OCI-M2 (cell line): Measurements from ENCODE around the gene ANKRD6.
"Not testable (repeated sequence)": the region's sequence is repeated elsewhere in the genome, so short reads cannot be mapped to it uniquely, and the experiment has no call there.

Experiments
- DNase-seq: peaks from one replicate; lab custom pipeline; 2025; ENCODE audit not compliant: unreplicated experiment; lab: John Stamatoyannopoulos, UW

ANKRD6 gene

DNA sequence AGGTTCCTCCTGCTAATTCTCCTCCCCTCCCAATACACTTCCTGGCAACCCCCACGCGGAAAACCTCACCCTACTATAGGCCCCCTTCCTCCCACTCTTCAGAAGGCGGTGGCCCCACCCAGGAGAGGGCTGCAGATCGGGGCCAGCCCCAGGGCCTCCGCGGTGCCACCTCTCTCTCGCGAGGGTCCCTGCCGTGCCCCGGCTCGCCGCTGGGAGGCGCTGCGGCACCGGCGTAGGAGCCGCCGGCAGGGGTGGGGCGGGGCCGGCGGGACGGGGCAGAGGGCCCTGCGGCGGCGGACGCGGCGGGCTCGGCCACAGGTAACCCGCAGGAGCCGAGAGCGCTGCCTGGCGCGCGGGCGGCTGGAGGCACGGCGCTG is at the start of gene ANKRD6:
Gene ANKRD6, plus strand, starts transcription at position 278 of the 377 bp plus-strand sequence. CDS start 133,825 bp downstream, outside the sequence.
- DNase-seq = no peak

DNA sequence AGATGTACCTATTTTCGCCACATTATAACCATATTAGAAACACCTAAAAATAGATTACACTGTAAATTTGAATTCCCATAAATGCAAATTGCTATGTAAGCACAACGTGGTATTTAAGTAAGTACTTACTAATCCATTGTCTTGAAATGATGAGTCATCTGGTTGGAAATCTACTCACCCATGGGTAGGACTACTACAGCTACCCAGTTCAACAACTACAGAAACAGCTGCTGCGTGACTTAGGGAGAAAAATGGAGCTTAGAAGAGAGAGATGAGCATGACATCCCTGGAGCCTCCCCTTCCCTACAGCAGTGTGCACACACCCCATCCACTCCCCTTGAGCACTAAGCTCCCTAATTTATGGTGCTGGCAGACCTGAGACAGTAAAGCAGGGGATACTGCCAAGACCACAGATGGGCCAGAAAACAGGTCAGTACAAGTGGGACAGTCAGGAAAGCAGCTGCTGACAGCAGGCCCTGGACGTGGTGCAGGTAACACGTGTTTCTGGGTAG is 47.7 kb upstream of the ANKRD6 start:
- DNase-seq = no peak

DNA sequence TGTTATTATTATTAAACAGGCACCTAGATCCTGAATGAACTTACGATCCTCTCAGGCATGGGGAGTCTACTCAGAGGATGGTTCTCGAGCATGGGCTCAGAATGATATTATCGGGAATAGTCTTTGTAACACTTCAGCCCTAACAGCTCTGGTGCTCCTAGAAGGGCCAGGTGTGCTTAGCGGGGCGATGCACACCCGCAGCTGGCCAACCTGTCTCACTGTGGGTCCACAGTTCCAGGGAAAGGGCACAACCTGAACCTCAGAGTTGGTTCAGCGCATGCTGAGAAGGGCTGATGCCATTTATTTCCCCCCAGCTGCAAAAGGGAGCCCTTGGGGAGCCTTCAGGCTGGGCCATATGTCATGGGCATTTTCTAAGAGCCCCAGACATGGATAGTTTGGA is 47.1 kb upstream of the ANKRD6 start:
- DNase-seq = no peak

DNA sequence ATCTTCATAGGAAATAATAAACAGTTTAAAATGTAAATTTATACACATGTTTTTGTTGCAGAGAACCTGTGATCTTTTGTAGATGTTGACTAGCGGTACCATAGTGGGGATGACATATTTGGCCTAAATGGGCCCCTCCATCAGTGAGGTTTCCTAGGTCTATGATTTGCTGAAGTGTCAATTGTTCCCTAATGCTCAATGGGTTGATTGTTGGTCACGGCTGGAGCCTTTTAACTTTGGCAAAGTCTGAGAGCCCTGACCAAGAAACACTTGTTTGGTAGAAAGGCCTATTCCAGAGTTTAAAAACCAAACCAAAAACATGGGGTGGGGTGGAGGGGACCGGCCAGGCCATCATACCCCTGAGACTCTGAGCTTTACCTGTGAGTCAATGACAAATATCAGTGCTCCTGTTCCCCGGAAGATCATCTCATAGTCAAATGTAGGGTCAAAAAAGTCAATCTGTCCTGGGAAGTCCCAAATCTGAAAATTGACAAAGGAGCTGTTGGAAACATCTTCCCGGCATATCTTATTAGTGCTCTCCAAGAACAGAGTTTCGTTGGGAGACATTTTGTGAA is 45.9 kb upstream of the ANKRD6 start:
- DNase-seq = no peak

DNA sequence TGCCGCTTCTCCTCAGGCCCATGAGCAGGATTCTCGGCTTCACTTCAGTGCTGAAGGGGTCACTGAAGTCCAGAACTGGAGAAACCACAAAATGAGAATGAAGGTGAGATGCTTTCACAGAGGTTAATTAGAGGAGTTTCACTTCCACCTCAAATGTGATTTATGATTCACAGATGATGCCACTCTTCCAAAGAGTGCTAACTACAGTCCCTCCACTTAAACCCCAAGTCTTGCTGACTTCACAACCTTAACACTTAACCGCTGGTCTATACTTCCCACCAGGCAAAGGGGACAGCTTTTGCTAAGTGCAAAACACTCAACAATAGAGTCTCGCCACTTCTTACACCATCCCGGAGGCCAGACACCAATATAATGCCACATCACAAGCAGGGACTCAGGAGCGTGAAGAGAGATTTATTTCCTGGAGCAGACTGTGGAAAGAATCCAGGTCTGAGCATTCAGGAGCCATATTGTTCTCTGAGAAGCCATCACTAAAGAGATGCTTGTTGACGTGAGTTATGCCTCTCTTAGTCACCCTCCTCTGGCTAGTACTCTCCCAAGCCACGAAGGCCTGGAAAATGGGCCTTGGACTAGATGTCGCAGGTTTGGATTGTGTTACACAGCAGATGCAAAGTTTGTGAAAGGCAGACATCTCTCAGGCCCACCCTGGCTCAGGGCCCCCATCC is 45.3 kb upstream of the ANKRD6 start:
- no peak for DNase-seq

DNA sequence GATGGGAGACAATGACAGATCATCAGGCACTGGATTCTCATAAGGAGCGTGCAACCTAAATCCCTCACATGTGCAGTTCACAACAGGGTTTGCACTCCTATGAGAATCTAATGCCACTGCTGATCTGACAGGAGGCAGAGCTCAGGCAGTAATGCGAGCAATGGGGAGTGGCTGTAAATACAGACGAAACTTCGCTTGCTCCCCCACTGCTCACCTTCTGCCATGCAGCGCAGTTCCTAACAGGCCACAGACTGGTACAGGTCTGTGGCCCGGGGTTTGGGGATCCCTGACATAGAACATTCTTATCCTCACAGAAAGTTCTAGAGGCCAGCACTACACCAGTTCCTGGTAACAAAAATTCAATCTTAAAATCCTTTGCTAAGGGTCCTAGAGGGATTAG is 44.1 kb upstream of the ANKRD6 start:
- DNase-seq = no peak

DNA sequence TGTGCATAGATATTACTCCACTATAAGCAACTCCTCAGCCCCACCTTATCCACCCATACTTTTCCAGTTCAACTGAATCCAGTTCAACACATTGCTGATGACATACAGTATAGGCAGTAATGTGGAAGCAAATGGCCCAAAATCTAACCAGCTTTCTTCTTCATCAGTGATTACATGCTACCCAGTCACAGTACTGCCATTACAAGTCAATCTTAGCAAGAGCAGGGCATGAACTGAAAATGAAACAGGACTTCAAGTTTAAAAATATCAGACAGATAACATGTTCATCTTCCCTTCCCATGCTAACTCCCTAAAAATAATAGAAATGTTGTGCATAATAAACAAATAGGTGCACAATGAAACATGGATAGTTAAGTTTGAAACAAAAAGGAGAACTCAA is 40.1 kb upstream of the ANKRD6 start:
- no peak for DNase-seq

DNA sequence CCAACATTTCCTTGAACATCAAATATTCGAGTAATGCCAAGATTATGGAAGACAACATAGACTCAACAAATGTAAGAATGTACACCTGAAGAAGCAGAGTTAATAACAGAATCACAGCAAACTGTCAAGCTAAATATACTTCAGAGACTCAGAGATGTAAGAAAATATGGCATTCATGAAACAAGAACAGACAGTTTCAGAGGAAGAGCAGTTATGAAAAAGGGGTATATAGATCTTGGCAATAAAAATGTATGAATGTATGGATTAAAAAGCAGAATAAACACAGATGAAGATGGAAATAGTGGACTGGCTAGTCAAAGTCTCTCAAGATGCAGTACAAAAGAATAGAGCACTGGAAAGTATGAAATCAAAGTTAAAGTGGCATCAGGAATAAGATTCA is 39.3 kb upstream of the ANKRD6 start:
- no peak for DNase-seq

DNA sequence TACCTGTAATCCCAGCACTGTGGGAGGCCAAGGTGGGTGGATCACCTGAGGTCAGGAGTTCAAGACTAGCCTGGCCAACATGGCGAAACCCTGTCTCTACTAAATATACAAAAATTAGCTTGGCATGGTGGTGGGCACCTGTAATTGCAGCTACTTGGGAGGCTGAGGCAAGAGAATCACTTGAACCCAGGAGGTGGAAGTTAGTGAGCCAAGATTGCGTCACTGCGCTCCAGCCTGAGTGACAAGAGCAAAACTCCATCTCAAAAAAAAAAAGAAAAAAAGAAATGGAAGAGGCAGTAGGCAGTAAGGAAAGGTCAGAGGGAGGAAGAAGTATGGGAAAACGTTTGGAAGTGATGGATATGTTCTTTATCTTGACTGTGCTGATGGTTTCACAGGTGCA is 35.1 kb upstream of the ANKRD6 start:
- DNase-seq = not testable (repeated sequence)

DNA sequence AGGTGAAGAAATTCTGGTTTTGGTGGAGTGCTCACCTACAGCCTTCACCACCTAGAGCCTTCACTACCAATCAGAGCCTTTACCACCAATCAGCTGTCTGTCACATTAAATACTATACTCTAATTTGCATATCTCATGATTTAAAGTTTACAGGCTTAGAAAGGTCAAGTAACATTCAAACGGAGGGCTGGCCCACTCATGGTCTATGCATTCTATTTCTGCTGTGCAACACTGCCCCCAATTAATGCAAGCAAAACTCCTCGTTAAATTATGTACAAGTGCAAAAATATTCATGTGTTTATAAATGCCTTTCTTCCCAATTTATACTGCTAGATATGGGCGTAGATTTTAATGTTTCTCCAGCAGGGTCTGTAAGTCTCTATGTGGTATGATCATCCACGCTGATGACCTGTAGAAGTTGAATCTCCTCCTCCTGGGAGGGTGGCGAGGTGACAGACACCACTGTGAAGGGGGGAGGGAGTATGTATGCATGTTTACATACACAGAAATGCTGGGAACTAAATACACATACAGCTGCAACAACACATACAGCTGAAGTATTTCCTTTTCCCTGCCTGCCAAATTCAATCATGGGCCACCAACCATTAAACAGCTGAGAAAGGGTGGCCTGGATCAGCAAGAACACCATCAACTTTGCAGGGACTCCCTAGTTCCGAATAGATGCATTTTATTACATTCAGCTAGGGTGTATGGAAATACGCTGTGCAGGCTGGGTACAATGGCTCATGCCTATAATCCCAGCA is 34.0 kb upstream of the ANKRD6 start:
- no peak for DNase-seq

DNA sequence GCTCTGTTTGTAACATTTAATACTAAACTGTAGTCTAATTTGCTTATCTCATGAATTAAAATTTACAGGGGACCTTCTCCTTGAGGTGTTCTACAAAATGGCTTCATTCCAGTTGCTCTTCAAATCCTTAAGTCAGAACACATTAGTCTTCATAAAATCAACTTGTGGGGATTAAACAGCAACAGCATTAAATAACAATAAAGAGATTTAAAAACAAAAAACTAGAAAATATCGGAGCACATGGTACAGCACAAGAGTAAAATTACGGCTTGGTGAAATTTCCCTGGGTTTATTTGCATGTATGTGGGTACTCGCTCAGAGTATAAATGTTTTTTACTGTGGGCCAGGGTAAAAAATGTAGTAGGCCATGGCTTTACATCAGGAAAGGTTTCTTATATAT is 32.9 kb upstream of the ANKRD6 start:
- no peak for DNase-seq

DNA sequence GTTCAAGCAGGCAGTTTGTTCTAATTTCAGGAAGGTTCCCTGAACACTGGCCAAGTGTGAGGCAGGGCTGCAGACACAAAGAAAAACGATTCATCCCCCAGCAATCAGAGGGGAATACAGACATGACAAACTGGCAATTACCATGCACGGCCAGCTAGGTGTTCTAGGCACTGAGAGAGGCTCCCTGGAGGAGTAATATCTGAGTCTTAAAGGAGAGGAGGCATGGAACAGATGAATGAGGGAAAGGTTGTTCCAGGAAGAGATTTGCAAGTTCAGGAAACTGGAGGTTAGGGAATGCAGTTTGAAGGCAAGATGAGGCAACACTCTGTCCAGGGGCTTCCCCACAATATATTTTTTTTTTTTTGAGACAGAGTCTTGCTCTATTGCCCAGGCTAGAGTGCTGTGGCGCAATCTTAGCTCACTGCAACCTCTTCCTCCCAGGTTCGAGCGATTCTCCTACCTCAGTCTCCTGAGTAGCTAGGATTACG is 32.0 kb upstream of the ANKRD6 start:
- no peak for DNase-seq

DNA sequence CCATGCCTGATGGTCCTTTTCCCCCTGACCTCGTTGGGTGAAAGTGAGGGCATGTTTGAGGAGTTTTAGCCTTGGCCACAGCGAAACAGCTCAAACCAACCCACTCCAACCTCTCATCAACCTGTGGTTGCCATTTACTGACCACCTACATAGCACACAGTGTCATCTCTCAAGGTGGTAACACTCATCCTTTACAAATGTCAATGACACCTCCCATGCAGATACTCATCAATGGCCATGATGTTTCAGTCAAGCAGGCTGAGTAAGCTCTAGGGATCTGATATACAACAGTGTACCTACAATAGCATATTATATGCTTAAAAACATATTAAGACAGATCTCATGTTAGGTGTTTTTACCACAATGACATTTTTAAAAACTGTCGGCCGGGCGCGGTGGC is 30.2 kb upstream of the ANKRD6 start:
- DNase-seq = no peak

DNA sequence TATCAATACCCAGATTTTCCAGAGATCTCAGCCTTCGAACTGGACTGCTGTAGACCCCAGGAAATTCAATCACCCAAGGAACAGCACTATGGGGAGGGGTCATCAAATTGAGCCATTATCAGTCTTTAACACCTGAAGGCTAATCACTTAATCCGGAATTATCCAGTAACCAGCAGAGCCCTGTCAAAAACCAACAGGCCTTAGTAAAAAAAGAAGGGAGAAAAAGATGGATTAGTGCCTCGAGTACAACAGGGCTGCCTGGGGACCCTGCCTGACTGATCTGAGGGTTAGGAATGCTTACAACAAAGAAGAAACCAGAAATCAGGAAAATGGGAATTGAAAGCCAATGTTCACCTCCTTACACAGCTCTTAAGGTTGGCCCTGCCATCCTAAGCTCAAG is 28.4 kb upstream of the ANKRD6 start:
- no peak for DNase-seq

DNA sequence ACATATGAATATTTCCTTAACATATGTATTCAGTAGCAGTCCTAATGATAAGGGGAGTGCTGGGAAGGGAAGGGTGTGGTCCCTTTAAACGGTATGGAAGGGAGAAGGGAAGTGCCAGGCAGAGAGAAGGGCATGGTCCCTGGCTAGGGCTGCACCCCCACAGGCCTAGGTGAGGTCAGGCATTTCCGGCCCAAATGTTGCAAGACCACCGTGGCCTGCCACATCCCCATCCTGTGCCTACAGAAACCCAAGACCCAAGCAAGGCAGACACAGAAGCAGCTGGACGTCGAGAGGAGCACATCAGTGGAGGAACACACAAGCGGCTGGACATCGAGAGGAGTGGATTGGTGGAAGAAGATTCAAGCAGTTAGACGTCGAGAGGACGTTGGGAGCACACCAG is 26.8 kb upstream of the ANKRD6 start:
- DNase-seq = no peak

DNA sequence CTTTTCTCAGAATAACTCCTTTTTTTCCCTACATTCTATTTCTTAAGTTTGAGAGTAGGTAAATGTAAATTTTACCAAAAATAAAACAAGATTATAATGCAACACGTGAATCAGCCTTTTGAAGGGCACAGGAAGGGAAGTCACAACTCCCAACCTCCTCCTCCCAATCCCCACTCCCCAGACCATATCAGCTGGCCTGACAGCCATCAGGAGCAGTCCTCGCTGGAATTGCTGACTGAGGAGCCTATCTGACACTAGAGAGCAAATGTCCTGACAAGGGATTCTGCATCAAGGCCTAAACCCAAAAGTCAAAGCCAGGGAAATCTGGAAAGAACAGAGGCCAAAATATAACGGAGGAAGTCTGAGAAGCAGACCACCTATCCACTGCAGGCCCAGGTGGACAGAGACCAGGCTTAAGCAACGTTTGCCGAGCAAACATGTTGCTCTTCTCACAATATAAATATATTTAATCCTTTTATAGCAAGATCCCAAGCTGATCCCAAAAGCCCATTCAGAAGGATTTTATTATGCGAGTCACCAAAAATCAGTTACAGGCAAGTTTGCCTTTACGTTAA is 23.4 kb upstream of the ANKRD6 start:
- no peak for DNase-seq

DNA sequence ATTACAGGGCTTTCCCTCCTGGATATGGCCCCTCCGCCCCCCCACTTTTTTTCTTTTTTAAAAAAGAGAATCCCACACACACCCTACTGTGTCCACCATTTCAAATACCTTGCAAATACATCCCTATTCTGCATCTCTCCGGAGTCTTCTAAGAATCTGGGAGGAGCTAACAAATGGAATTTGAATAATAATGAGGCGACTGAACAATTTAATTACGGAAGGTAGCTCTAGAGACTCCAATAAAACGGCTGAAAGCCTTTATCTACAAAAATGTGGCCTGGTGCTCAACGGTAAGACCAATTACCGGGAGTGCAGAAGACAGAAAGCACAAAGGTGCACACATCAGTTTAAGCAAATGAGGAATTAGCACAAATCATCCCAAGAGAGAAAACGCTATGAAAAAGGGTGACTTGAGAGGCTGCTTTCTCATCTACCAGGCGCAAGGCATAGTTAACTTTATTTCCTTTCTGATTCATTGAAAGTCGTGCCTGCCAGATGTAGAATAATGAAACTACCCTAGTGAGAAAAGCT is 22.7 kb upstream of the ANKRD6 start:
- DNase-seq = no peak

DNA sequence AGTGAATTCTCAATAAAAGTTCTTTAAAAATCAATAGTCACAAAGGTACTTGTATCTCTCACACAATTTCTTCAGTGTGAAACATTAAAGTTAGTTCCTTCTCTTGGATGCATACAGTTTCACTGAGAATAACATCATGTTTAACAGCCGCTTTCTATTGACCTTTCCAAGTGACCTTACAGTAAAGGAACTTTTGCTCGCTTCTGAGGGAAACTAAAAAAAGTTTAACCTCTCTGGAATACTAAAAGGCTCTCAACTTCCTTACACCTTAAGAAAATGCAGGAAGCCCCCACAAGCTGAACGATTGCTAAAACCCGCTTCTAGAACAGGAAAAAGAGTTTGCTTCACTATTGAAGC is 22.2 kb upstream of the ANKRD6 start:
- DNase-seq = no peak

DNA sequence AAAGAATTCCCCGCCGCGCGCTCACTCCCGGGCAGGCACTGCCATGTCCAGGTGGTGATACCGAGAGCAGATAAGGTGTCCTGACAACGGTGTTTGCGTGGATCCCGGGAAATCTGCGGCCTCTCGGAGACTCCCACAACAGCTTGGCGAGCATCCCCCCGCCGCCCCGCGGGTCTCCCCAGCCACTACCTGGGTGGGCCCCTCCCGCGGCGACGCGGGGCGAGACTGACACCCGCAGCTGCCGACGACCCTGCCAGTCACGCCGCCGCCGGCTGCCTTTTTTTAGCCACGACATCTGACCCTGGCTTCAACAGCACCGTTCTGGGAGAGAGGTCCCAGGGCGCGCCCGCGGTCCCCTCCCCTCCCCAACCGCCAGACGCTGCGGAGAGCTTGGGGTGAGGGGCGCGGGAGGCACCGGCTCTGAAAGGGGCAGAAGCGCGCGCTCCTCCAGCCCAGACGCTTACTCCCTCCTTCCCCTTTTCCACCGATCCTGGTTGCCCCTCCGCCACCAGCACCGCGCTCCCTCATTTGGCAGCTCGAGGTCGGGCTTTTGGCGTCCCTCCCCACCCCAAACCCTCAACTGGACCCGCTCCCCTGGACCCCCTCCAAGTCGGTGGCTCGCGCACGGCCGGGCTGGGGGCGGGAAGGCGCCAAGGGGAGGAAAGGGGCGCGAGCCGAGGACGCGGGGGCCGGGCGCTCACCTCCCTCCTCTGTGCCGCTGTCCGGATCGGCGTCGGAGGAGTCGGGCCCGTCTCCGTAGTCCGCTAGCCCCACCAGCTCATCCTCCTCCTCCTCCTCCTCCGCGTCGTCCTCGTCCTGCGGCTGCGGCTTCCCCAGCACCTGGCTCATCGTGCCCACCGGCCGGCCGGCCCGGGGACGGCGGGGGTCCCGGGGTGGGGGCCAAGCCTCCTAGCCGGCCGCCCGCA is 21.5 kb upstream of the ANKRD6 start:
- DNase-seq = no peak
